PC-3 (cell line): ENCODE measurements around the gene PMEPA1.

ENCODE experiments used
- CTCF ChIP-seq: fragments of 300-600 bp; sonication (generic); conservative IDR thresholded peaks from 2 replicates; pipeline ENCODE4 v1.5.1; 2017; ENCODE audit warnings: antibody characterized with exemption, low read depth, mild to moderate bottlenecking, low read length
- EZH2 ChIP-seq: fragments of 300-600 bp; sonication (generic); IDR thresholded peaks from one replicate; pipeline ENCODE4 v1.6.1; 2017; ENCODE audit warnings: antibody characterized with exemption, mild to moderate bottlenecking, low read length; ENCODE audit not compliant: unreplicated experiment
- EZH2phosphoT487 ChIP-seq: fragments of 300-600 bp; sonication (generic); IDR thresholded peaks from 2 replicates; pipeline ENCODE4 v1.6.1; 2018; ENCODE audit warnings: mild to moderate bottlenecking, antibody characterized with exemption, low read length, borderline replicate concordance

- TF ChIP-seq CTCF (no peak), EZH2phosphoT487 (no peak), EZH2 (no peak)
These were observed 47.9 kb downstream of the PMEPA1 start for GRCh38 chr20:57661746-57662455.
